Stimulated activated CD8-positive, alpha-beta memory T cell treated with anti-CD3 and anti-CD28 coated beads, Interleukin-7, amount 100 ng/mL, for 4 hours (primary cell): ENCODE results near the gene HNMT.
"Not testable (repeated sequence)": the region's sequence is repeated elsewhere in the genome, so short reads cannot be mapped to it uniquely, and the experiment has no call there.

Source experiments
- DNase-seq, 2 donors: peaks; one replicate each; pipeline ENCODE4 v3.0.0-alpha.2; 2020; ENCODE audit warnings: low read depth in 2 of 2

HNMT gene

DNA sequence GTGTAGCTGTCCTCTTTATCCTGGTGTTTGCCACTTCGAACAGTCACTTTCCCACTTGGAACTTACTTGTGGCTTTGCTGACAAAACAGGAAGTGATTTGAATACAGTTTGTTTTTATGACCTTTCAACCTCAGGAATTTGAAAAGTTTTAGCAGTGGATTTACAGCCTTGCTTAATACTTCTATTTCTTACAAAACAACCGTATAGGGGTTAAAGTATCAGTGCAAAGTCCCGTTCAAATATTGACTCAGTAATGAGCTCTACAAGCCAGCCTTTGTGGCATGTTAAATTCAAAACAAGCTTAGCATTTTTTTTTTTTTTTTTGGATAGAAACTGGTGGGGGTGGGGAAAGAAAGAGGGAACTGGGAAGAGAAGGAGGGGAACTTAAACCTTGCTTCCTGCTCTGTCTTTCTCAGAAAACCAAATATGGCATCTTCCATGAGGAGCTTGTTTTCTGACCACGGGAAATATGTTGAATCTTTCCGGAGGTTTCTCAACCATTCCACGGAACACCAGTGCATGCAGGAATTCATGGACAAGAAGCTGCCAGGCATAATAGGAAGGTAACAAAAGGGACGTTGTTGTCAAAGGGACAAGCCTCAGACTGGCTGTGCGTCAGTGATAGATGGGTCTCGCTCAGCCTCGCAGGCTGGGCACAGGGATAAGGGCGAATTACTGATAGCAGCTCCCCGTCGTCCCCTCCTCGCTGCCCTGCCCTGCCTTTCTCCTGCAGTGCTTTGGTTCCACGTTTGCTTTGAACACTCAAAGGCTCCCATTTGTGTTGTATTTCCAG, at the start of gene HNMT:
HNMT (plus strand) TSS at position 408 of the 793 bp plus-strand sequence; CDS start at position 427, 19 bp downstream.
- DNase-seq = no peak

DNA sequence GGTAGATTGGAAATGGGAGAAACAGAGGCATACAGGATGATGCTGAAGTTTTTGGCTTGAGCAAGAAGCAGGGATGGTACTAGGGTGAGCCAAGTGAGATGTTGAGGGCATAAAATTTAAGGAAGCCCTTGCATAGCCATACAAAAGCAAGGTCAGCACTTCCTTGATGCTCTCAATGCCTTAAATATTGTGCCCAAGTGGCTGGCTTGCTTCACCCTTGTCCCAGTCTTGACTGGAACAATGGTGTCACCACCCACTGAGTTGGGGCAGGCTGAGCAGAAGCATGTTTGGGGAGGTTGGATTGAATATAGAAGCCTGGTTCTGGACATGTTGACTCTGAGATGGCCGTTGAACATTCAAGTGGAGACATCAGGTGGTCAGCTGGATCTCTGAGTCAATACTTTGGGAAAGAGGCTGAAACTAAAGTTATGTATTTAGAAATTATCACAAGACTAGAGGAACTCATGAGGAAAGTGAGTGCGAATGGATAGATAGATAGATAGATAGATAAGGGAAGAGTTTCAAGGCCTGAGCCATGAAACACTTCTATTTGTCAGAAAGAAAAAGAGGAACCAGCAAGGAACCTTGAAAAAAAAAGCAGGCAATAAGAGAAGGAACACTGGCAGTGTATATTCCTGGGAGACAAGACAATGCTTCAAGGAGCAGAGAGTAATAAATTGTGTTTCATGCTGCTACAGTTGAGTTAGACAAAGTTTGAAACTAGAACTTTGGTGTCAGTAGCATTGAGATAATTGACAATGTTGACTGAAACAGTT, 43.0 kb upstream of the HNMT start:
- DNase-seq = no peak

DNA sequence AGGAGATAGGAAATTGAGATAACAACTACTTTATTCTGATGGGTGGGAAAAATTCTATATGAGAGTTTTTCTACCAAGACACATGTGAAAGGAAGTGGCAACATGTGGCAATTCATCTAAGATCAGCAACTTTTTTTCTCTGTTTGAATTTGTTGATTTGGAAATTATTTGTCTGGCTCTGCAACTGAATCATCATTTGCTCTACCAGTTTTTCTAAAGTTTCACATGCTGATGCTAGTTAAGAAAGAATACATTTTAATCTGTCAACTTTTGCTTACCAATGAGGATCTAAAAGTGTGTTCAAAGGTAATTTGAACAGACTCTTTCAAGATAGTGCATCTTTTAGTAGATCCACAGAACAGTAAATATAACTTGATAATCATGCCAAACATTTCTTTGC, 42.1 kb upstream of the HNMT start:
- DNase-seq = not testable (repeated sequence)

DNA sequence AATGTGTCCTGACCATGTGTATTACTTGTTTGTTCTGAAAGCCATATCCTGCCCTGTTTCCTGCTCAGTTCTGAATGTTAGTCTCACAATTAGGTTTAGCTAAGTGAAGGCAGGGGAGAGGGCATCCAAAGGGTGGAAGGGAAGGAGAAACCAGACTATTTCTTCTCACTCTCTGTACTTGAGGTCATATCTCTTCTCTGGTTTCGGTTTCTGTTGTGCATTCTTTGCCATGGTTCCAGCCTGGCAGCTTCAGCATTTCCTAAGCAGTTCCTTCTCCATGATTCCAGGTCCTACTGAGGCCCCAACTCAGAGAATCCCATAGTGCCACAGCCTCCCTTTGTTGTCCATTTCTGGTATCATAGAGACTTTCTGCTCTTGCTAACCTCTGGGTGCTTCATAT, 40.3 kb upstream of the HNMT start:
- no peak for DNase-seq

DNA sequence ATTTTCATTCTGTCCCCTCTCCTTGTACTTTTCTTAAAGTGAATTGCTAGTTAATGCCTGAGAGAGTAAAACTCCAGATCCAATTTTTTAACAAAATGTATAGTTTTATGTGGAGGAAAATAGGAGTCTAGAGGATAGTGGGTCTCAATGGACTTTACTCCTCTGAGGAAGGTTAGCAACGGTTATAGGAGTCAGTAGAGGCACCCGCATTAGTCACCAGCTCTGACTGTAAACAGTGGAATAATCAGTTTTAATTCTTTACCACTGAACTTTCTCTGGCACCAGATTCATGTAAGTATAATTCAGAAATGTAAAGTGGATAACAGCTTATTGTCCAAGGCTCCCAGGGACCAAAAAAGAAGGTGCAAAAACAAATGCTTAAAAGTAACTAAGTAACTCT, 38.7 kb upstream of the HNMT start:
- no peak for DNase-seq

DNA sequence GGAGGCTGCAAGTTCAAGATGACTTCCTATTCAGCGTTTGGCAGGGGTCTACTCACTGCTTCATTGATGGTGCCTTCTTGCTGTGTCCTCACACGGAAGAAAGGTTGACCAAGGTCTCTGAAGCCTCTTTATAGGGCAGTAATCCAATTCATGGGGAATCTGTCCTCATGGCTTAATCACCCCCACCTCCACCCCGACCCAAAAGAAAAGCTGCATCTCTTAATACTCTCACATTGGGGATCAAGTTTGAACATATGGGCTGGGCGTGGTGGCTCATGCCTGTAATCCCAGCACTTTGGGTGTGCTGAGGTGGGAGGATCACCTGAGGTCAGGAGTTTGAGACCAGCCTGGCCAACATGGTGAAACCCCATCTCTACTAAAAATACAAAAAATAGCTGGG, 36.4 kb upstream of the HNMT start:
- DNase-seq = no peak

DNA sequence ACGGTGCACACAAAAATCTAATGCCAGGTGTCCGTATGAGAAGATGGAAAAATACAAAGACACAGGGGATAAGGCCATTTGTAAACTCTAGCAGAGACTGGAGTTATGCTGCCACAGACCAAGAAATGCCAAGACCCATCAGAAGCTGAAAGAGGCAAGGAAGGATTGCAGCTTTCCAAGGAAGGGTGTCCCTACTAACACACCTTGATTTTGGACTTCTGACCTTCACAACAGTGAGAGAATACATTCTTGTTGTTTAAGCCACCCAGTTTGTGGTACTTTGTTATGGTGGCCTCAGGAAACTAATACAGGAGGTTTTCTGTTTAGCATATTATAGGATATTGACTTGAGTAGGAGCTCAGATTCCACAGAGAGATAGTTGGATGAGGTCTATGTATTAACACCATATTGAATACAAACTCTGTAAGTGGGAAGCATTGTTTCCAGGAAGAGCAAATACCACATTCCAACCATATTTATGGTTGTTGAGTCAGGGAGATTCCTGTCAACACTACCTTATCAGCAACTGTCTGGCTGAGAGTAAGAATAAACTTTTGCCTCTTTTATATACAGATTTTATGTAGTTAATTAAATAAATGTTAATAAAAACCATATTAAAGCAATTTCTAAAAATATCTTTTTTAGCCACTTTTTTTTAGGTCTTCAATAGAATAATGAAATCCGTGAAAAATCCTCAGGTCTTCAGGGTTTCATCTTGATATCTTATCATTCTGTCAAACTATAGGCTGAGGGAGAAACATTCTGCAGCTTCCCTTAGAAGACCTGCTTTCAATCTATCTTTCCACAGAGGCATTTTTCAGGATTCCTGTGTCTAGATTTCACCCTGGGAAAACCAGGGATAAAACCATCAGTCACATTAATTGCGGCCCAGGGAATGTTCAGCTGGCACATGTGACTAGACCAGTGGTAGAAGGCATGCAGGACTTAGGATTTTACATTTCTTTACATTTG, 35.4 kb upstream of the HNMT start:
- no peak for DNase-seq

DNA sequence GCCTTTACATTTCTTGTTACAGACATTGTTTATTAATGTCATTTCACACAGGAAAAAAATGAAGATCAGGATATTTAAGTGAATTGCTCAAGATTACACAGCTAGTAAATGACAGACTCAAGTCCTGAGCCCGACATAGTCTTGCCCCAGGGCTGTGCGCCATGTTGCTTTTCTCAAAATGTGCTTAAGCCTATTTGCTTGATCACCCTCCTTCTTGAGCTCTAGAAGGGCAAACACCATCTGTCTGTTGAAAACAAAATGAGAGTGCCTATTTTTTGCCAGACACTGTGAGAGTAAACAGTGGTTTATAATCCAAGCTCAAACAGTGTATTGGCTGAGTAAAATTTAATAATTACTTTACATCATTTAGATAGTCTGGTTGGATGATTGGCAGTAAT, 34.8 kb upstream of the HNMT start:
- DNase-seq = no peak

DNA sequence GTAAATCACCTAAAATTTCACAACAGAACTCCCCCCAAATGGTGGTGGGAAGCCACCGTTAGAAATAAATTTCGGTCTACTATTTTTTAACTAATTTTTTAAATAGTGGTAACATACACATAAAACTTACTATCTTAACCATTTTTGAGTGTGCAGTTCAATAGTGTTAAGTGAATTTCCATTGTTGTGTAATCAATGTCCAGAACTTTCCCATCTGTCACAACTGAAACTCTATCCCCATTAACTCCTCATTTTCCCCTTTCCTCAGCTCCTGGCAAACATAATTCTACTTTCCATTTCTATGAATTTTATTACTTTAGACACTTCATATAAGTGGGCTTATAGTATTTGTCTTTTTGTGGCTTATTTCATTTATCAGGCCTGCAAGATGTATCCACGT, 34.1 kb upstream of the HNMT start:
- no peak for DNase-seq

DNA sequence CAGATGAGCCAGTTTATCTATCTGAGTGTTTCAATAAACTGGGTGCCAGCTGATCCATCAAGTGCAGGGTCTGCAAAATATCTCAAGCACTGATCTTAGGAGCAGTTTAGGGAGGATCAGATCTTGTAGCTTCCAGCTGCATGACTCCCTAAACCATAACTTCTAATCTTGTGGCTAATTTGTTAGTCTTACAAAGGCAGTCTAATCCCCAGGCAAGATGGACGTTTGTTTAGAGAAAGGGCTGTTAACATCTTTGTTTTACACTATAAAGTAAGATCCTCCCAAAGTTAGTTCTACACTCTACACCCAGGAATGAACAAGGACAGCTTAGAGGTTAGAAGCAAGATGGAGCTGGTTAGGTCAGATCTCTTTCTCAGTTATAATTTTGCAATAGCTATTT, 28.7 kb upstream of the HNMT start:
- no peak for DNase-seq

DNA sequence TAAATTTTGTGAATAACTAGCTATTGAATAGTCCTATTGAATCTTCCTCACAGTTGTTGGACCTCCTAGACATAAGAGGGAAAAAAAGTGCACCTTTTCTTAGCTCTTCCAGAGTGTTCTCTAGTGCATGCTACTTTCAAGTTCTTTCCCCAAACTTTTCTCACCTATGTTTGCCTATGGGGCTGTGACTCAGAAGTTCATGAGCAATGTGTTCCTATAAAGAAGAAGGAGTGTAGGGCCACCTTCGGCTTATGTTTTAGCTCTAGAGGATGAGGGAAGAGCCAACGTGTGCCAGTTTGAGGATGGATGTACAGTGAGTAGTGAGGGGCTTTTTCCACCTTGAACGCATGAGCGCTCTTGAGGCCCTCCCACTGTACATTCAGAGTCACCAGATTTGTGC, 27.0 kb upstream of the HNMT start:
- DNase-seq = no peak

DNA sequence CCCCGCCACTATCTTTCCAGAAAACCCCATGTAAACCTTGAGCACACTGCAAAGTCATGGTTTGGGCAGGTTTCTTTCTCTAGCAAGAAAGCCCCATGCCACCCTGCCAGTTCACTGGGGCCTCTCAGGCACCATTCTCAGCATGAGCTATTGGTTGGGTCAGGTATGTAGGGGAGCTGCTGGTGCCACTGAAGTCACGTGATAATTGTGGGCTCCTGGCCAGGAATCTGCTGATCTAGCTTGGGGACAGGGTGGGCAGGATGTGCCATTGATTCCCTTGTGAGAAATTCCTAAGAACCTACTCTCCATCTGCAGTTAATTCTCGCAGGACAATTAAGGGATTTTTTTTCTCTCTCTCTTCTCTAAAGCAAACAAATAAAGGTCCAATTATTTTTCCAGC, 26.5 kb upstream of the HNMT start:
- DNase-seq = no peak

DNA sequence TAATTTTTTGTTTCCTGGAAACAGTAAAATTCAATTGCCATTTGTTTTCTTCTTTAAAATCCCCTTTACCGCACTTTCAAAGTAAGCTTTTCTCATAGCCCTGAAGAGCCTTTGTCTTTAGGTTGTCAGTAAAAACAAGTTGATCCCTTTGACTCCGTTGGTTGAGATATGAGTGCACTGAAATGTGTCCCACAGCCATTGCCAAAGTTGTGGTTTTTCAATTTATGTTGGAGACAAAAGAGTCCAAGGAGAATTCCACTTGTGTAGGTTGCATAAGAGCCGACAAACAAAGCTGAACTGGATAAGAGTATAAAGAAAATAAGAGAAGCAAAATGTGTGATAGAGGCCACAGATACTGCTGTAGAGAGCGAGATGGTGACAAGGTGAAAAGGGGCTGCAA, 26.1 kb upstream of the HNMT start:
- DNase-seq = no peak

DNA sequence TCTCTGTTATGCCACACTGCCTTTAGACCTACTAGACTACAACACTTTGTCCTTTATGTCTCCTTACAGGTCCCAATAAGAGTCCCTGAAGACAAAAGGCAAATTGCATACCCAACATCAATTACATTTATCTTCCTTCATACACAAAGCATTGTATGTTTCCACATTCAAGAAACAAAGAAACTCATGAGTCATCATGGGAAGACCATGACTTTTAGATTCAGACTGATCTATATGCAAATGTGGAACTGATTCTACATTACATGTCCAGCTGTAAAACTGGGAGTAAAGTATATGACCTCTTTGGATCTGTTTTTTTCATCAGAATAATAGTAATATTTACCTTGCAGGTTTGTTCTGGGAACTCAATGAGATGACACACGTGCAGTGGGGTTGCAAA, 25.2 kb upstream of the HNMT start:
- no peak for DNase-seq

DNA sequence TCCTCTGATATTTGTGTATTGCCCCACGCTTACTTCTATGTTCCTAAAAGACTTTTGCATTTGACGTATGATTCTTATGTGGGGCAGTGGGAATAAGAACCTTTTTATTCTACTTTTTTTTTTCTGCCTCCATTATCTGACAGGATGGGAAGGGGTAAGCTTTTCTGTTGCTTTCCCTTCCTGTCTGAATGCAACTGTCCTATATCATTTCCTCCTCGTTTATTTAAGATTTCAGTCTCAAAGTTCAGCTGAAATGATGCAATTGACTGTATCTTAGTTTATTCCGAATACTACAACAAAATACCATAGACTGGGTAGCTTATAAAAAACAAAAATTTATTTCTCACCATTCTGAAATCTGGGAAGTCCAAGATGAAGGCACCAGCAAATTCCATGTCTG, 24.1 kb upstream of the HNMT start:
- DNase-seq = no peak

DNA sequence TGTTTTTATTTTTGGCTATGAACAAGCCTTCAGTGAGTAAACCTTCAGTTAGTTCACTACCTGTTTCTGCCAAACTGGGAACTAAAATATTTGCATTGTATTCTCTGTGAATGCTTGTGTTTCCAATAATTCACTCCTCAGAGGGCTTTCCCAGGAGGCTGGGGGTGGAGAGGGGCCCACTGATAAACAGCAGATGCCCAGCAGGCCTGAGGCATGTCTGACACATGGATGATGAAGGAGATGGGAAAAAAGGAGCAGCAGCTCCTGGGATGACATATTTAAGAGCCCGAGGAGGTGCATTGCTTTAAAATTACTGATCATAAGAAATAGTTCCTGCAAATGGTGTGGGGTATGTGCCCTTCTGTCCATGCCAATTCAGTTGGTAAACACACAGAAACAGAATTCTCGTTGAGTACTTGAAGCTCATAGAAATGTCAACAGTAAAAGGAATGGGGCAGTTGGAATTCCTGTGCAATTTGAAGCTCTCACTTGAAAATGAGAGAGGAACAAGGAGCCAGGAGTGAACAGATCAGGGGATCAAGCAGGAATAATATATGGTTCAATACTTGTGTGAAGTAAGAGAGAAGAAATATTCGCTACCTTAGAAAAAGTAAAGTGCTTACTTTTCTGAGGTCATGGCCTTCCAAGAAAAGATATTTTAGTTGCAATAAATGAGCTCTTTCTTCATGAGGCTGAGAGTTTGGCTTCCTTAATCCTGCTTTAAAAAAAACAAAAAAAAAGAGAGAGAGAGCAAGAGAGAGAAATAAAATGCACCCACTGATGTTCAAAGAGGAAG, 22.0 kb upstream of the HNMT start:
- DNase-seq = no peak

DNA sequence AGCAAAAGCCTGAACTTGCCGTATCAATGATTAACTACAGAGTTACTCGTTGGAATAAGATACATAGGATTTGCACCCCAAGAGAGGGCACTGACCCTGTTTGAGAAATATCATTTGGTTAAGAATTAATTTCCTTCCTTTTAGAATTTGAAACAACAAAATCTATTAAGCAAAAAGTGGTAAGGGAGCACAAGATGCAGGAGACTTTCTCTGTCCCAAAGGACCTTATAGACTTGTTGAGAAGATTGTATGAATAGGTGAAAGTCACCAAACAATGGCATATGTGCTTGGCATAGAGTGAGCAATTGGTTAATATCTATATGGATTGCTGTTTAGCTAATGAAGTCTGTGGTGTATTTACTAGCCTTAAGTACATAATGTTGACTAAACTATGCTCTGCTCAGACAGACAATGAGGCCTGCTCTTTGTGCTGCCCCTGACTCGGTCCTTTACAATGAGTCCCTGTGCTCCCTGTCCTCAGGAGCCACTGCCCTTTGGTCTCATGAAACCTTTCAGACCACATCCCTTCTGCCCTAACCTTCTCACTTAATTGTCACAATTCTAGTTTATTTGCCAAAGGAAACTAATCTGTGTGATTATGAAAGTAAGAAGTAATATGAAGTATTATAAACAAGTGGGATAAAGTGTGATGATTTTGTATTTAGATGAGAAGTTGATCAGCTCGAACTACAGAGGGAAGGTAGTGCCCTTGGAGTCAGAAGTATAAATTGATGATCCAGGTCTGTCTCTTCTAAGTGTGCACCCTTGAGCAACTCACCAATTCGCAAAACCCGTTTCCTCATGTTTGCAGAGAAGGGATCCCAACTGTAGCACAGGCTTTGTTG, 21.2 kb upstream of the HNMT start:
- no peak for DNase-seq

DNA sequence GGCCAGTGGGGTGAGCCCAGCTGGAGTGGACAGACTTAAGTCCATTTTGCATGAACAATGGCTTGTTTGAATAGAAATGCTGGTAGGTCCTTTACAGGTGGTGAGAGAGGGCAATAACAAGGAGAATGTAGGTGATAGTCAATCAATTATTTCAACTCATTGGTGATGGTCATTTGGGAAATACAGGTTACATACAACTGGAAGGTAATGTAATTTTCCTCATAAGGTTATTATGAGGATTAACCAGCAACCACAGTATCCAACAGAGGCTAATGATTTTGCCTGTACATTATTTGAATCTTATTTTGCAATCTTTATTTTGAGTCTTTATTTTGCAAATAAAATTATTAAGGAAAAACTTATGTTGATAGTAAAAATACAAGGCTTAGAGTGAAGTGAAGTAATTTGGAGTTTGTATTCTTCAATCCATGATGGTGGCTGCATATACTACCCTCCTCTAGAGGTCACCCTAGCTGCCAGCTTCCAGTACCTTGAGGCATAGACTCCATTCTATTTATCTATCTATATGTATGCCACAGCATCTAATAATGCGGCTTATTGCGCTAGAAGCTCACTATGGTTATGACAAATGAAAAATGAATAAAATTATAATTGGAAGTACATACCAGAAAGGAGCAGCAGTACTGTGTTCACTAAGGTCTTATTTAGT, 20.5 kb upstream of the HNMT start:
- DNase-seq = no peak

DNA sequence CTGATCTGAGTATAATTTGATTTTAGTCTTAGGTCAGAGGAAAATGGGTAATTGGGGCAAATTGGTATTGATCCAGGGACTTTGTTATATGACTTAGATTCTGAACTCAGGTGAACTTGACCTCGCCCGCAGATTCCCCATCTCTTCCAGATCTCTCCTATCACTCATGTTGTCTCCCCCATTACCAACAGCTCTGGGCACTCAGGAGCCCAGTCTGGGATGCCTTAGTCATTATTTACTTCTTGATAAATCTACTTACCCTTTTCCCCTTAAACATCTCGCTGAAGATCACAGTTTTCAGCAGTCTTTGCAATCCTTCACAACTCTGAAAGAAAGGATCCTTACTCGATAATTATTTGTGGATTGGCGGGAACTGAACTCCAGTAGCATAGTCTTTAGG, 19.6 kb upstream of the HNMT start:
- no peak for DNase-seq

DNA sequence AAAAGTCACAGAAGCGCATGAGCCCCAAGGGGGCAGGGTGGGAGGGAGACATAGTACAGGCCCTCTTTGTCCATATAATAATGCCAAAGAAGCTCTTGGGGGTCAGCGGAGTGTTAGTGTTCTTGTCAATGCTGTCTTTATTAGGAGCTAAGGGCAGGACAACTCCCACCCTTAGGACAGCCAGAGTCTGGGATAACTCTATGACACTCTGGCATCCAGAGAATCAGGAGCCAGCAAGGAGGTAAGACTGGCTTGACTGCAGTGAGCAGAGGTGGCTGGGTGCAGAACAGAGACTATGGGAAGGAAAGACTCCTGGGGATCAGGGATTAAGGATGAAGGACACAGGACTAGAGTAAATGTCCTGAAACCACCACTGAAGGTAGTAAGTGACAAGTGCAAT, 19.0 kb upstream of the HNMT start:
- DNase-seq = no peak
